Heart left ventricle (tissue), 16 donors: ENCODE measurements around the gene INSR. TPM values are rescaled to one million over a fixed set of nuclear protein-coding genes. Genes with fewer than 3 reads are reported as not detected.
"Not testable (repeated sequence)": the region's sequence is repeated elsewhere in the genome, so short reads cannot be mapped to it uniquely, and the experiment has no call there.

Experiments used
- ATAC-seq, 4 donors: fragments of 200-7000 bp; cut with Tn5 transposase; one replicate each; pipeline ENCODE4 v1.9.1; 2020 to 2022; ENCODE audit warnings: moderate library complexity in 4 of 4, mild to moderate bottlenecking in 3 of 4, moderate number of reproducible peaks in 1 of 4
- DNase-seq, 5 donors: peaks; one replicate each; pipeline ENCODE4 v3.0.0-alpha.2; 2020
- H3K27ac ChIP-seq, 12 donors: fragments of 200-600 bp; sonication (generic) in 4 of 12; one replicate each; pipeline versions ENCODE4 v1.5.0 to v1.8.0; 2016 to 2022; ENCODE audit warnings: mild to moderate bottlenecking in 2 of 12
- H3K27me3 ChIP-seq, 9 donors: fragments of 200-600 bp; sonication (generic) in 2 of 9; one replicate each; pipeline versions ENCODE4 v1.5.1 to v1.8.0; 2016 to 2022; ENCODE audit warnings: mild to moderate bottlenecking in 3 of 9
- H3K36me3 ChIP-seq, 9 donors: fragments of 200-600 bp; sonication (generic) in 2 of 9; one replicate each; pipeline versions ENCODE4 v1.5.0 to v1.8.0; 2018 to 2022; ENCODE audit warnings: mild to moderate bottlenecking in 2 of 9
- H3K4me1 ChIP-seq, 12 donors: fragments of 200-600 bp; sonication (generic) in 4 of 12; one replicate each; pipeline versions ENCODE4 v1.5.0 to v1.8.0; 2016 to 2022; ENCODE audit warnings: mild to moderate bottlenecking in 3 of 12
- H3K4me3 ChIP-seq, 12 donors: fragments of 200-600 bp; sonication (generic) in 4 of 12; one replicate each; pipeline versions ENCODE4 v1.5.0 to v1.8.0; 2017 to 2022; ENCODE audit warnings: mild to moderate bottlenecking in 9 of 12, moderate library complexity in 4 of 12
- H3K9me3 ChIP-seq, 12 donors: fragments of 200-600 bp; sonication (generic) in 4 of 12; one replicate each; pipeline versions ENCODE4 v1.5.0 to v1.8.0; 2016 to 2022; ENCODE audit warnings: mild to moderate bottlenecking in 1 of 12
- POLR2A ChIP-seq, 2 donors: fragments of 450-650 bp; IDR thresholded peaks; one replicate each; pipeline ENCODE4 v1.6.1; 2017; ENCODE audit warnings: antibody characterized with exemption in 2 of 2, mild to moderate bottlenecking in 2 of 2, moderate library complexity in 2 of 2
- WGBS, 4 donors: extraction: QIAGEN DNeasy Blood & Tissue Kit in 2 of 4; methylation state at CpG; one replicate each; pipeline versions ENCODE4 v1.1.5 to v1.1.7; 2013 to 2018; 5-methylcytosine and 5-hydroxymethylcytosine counted together
- intact Hi-C, 10 donors: fragments of 100-400 bp; cut with DNase I; formaldehyde crosslinking; loops; one replicate each; pipeline versions ENCODE4 v1.11.1 to v1.14.2; 2022
- polyA plus RNA-seq, 2 donors: library from polyadenylated mRNA; stranded (reverse); fragments of 200-250 nt; gene quantifications; one replicate each; pipeline ENCODE4 v1.2.3, GENCODE V29; 2013
- total RNA-seq, 9 donors: library from RNA; depleted of rRNA in 2 of 9; stranded (reverse); fragments of >200 nt in 2 of 9; fragmentation: NEBNext Ultra II Directional in 3 of 9; extraction: Animal tissue kit (Norgen Biotek cat#: 25700) in 3 of 9; gene quantifications; one replicate each; pipeline versions ENCODE4 v1.1.0 to v1.2.4, GENCODE V29; 2016 to 2023
- TF ChIP-seq, protein P1 (sequence below), 12 donors: fragments of 200-600 bp; sonication (generic) in 4 of 12; IDR thresholded peaks; one replicate each; pipeline versions ENCODE4 v1.5.0 to v1.8.0; 2018 to 2022; ENCODE audit warnings: antibody characterized with exemption in 12 of 12, mild to moderate bottlenecking in 5 of 12
- donor health status: ischemic (EF 13 %, LVEDD 7.1; RV severe dilation, severe dysfunction).
- donor health status: healthy with polysubstance abuse.
- donor health status: DM: no; HTN: yes; CAD: no.
- donor health status: DM: no; HTN: no; CAD: no.
- donor health status: ischemic (EF 25% LVEDD 6.9; RV normal size, moderate dysfunction).
- donor health status: ischemic (EF 25% LVEDD 5.7; RV mildly dilated, moderate dysfunction).
- donor health status: healthy.
- donor health status: DM: yes; HTN: yes; CAD: no.
- donor health status: ischemic (EF 35%, LVEDD 5.7; RV mildly dilated, moderate dysfunction).
- donor health status: nonischemic (EF 11% LVEDD 7.7; RV severe dilation, severe dysfunction).
- donor health status: DM: yes; HTN: yes; CAD: no.
- donor health status: PGD.
- donor health status: ischemic (EF 29% LVEDD 5.4; RV normal size, mild dysfunction).
- donor health status: nonischemic (EF 23%, LVEDD 6.1; RV moderate dilation, normal function).

INSR gene
- total and polyA plus RNA-seq, 11 donors, result 28.7 to 221 (median 98.8) TPM

DNA sequence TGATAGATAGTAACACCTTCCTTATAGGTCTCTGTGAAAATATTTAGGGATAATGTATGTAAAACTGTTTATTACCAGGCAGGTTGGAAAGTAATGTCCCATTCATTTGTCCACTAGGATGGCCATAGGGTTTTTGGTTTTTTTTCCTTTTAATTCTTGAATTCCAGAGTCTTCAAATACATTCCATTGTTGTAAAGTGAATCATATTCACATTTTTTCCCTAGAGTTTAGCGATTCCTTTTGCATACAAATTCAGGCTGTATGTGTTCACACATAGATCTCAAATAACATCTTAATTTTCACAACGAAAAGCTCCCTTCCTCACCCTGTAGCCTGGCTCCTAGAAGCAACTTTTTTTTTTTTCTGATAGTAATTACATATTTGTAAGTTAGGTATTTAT lies 226.5 kb downstream of the INSR start:
- 85 to 93% (median 88%) methylated on average over 2 of the region's 2 CpGs for WGBS, 4 donors
- Histone ChIP-seq H3K9me3 (peaks cover 0 to 9% (median 0%) of the 10 kb centered on the region in 12 donors), H3K4me1 (peaks cover 0 to 15% (median 9%) of the 10 kb centered on the region in 12 donors), H3K36me3 (peaks cover 0 to 22% (median 20%) of the 10 kb centered on the region in 9 donors), H3K27me3 (no peaks in the 10 kb centered on the region), H3K27ac (no peak overlapping the region), H3K4me3 (no peak overlapping the region)
- DNase-seq, result no peak
- intact Hi-C loops, result loop anchor here in 1 of 10 donors (5.0 to 10.0 kb wide), 2 partner anchors 560 to 1767 kb away; partner anchors contain the start of genes MBD3L1, PET100, XAB2 and ZNF558
- no peak for ATAC-seq
- TF ChIP-seq, protein P1, sequence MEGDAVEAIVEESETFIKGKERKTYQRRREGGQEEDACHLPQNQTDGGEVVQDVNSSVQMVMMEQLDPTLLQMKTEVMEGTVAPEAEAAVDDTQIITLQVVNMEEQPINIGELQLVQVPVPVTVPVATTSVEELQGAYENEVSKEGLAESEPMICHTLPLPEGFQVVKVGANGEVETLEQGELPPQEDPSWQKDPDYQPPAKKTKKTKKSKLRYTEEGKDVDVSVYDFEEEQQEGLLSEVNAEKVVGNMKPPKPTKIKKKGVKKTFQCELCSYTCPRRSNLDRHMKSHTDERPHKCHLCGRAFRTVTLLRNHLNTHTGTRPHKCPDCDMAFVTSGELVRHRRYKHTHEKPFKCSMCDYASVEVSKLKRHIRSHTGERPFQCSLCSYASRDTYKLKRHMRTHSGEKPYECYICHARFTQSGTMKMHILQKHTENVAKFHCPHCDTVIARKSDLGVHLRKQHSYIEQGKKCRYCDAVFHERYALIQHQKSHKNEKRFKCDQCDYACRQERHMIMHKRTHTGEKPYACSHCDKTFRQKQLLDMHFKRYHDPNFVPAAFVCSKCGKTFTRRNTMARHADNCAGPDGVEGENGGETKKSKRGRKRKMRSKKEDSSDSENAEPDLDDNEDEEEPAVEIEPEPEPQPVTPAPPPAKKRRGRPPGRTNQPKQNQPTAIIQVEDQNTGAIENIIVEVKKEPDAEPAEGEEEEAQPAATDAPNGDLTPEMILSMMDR (IDR thresholded peaks at IDR 0.05), result no peak
- no peak for TF ChIP-seq POLR2A (IDR thresholded peaks at IDR 0.05)

GRCh38 chr19:7067122-7067521 lies 227.1 kb downstream of the INSR start:
- intact Hi-C loops, result loop anchor here in 1 of 10 donors (5.0 to 10.0 kb wide), 2 partner anchors 560 to 1768 kb away; partner anchors contain the start of genes MBD3L1, PET100, XAB2 and ZNF558
- TF ChIP-seq, protein P1 (IDR thresholded peaks at IDR 0.05), result peak in 4 of 12 donors; percentile 14 to 35 (median 24)
- not testable (repeated sequence) for ATAC-seq, H3K9me3 ChIP-seq, H3K4me3 ChIP-seq, H3K27ac ChIP-seq, H3K27me3 ChIP-seq
- DNase-seq, result peak in 1 of 5 donors; percentile 29
- Histone ChIP-seq H3K4me1 (peaks cover 0 to 15% (median 9%) of the 10 kb centered on the region in 12 donors), H3K36me3 (peaks cover 0 to 16% (median 14%) of the 10 kb centered on the region in 9 donors)
- 40 to 46% (median 43%) methylated on average over 10 to 13 of the region's 13 CpGs for WGBS, 4 donors

DNA sequence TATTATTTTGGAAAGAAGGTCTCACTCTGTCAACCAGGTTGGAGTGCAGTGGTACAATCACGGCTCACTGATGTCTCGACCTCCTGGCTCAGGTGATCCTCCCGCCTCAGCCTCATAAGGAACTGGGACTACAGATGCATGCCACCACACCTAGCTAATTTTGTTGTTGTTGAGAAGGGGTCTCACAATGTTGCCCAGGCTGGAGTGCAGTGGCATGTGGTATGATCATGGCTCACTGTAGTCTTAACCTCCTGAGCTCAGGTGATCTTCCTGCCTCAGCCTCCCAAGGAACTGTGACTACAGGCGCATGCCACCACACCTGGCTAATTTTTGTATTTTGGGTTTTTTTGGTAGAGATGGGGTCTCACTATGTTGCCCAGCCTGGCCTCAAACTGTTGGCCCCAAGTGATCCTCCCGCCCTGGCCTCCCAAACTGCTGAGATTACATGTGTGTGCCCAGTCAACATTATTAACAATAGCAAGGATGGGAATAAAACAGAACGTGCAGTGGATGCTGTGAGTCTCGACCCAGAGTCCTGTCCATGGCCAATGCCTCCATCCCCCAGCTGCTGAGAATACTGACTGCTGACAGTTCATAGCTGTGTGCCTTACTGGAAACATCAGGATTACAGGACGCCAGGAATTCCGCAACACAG lies 230.3 kb downstream of the INSR start:
- Histone ChIP-seq H3K4me3 (no peak overlapping the region), H3K36me3 (no peaks in the 10 kb centered on the region), H3K4me1 (no peaks in the 10 kb centered on the region), H3K27me3 (no peaks in the 10 kb centered on the region), H3K9me3 (peaks cover 0 to 6% (median 0%) of the 10 kb centered on the region in 12 donors), H3K27ac (no peak overlapping the region)
- intact Hi-C loops, result loop anchor here in 1 of 10 donors (10.0 kb wide), 1 partner anchor 1771 kb away; the partner anchor contains the start of genes MBD3L1 and ZNF558
- DNase-seq (no peak), ATAC-seq (no peak)
- no peak for TF ChIP-seq POLR2A (IDR thresholded peaks at IDR 0.05)
- TF ChIP-seq, protein P1 (IDR thresholded peaks at IDR 0.05), result no peak
- 89 to 95% (median 92%) methylated on average over 9 of the region's 9 CpGs for WGBS, 4 donors

DNA sequence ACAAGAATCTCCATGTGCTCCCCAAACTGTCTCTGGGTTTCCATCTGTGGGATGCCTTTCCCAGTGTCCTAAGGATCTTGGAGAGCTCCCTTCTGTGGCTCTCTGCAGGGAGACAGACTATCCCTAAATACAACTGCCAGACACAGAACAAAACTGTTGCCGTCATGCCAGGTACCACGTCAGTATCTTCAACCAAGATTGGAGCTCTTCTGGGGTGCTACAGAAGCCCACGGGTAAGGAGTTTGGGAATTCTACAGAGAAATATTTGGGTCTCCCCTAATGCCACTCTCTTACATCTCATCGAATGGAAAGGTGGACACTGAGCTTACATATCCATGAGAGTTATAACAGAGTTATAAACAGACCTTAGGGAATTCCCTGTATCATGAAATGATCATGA lies 230.9 kb downstream of the INSR start:
- intact Hi-C loops, result loop anchor here in 1 of 10 donors (10.0 kb wide), 1 partner anchor 1771 kb away; the partner anchor contains the start of genes MBD3L1 and ZNF558
- Histone ChIP-seq H3K9me3 (peaks cover 0 to 6% (median 0%) of the 10 kb centered on the region in 12 donors), H3K36me3 (no peaks in the 10 kb centered on the region), H3K27ac (no peak overlapping the region), H3K4me3 (no peak overlapping the region), H3K4me1 (no peaks in the 10 kb centered on the region), H3K27me3 (no peaks in the 10 kb centered on the region)
- 71 to 76% (median 74%) methylated on average over 4 of the region's 4 CpGs for WGBS, 4 donors
- DNase-seq (no peak), ATAC-seq (no peak)
- TF ChIP-seq, protein P1 (IDR thresholded peaks at IDR 0.05), result no peak
- TF ChIP-seq POLR2A (IDR thresholded peaks at IDR 0.05), result no peak
